Thyroid gland (tissue), 4 donors: ENCODE data around the gene DEF6.

Experiments used
- POLR2A ChIP-seq, 2 donors: fragments of 450-650 bp; IDR thresholded peaks; one replicate each; pipeline ENCODE4 v1.6.1; 2017; ENCODE audit warnings: antibody characterized with exemption in 2 of 2, mild to moderate bottlenecking in 2 of 2, moderate library complexity in 1 of 2
- TF ChIP-seq, protein P1 (sequence below), 6 experiments: fragments of 200-600 bp in 3 of 6; fragments of 450-650 bp in 3 of 6; sonication (generic) in 3 of 6; IDR thresholded peaks; one replicate each; pipeline ENCODE4 v1.5.1; 2016 to 2019; ENCODE audit warnings: antibody characterized with exemption in 6 of 6, mild to moderate bottlenecking in 2 of 6, inconsistent platforms in 1 of 6, moderate library complexity in 1 of 6

DNA sequence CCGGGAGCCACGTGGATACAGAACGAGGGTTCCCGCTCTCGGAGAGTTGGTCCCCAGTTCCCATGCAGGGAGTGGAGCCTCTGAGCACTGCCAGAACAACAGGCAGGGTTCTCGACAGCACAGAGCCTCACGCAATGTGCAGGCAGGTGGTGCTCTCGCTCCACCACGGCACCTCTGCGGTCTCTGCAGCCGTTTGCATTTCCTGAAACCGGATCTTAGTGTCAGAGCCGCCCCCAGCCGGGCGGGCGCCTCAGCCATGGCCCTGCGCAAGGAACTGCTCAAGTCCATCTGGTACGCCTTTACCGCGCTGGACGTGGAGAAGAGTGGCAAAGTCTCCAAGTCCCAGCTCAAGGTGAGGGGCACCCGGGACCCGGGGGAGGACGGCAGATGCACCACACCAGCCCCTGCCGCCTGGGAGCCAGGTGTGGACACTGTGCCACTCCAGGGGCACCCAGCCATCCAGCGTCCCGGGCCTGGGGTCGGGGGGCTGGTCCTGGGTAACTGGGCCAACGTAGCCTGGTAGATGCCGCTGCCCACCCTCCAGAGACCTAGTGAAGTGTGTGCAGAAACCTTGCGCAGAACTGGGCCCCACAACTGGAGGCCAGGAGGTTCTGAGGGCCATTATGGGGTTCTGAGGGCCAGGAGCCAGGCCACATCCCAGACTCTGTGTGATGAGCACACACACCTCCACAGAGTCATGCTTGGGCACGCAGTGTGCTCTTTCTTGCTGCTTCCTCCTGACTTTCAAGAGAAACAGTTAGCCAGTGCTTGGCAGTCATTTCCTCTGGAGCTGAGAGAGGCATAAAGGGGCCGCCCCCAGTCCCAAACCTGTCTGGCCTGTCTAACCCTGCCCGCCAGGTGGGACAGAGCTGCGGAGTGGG is at the start of gene DEF6:
- TF ChIP-seq POLR2A (IDR thresholded peaks at IDR 0.05): no peak
- TF ChIP-seq, protein P1, sequence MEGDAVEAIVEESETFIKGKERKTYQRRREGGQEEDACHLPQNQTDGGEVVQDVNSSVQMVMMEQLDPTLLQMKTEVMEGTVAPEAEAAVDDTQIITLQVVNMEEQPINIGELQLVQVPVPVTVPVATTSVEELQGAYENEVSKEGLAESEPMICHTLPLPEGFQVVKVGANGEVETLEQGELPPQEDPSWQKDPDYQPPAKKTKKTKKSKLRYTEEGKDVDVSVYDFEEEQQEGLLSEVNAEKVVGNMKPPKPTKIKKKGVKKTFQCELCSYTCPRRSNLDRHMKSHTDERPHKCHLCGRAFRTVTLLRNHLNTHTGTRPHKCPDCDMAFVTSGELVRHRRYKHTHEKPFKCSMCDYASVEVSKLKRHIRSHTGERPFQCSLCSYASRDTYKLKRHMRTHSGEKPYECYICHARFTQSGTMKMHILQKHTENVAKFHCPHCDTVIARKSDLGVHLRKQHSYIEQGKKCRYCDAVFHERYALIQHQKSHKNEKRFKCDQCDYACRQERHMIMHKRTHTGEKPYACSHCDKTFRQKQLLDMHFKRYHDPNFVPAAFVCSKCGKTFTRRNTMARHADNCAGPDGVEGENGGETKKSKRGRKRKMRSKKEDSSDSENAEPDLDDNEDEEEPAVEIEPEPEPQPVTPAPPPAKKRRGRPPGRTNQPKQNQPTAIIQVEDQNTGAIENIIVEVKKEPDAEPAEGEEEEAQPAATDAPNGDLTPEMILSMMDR (IDR thresholded peaks at IDR 0.05): peak; percentile 22 to 95 (median 76)
